PFSK-1 (cell line): ENCODE data around the gene SAE1.

Source experiments
- FOXP2 ChIP-seq: optimal IDR thresholded peaks from 2 replicates; pipeline ENCODE3; 2011; ENCODE audit warnings: borderline replicate concordance, control low read depth, inconsistent platforms; ENCODE audit not compliant: insufficient read depth; ENCODE audit errors: extremely low read length, extremely low read depth
- POLR2AphosphoS5 ChIP-seq: IDR thresholded peaks from 2 replicates; pipeline ENCODE4 v1.6.1; 2012; ENCODE audit warnings: low read depth, mild to moderate bottlenecking, control low read depth, low read length, moderate library complexity
- SIN3A ChIP-seq: IDR thresholded peaks from 2 replicates; pipeline ENCODE4 v1.6.1; 2012; ENCODE audit warnings: mild to moderate bottlenecking, low read length, moderate library complexity, borderline replicate concordance; ENCODE audit not compliant: insufficient read depth
- TAF1 ChIP-seq: IDR thresholded peaks from 2 replicates; pipeline ENCODE4 v1.6.1; 2012; ENCODE audit warnings: low read length, control low read depth, borderline replicate concordance; ENCODE audit not compliant: insufficient read depth
- TF ChIP-seq, protein P1 (sequence below), 2 experiments: IDR thresholded peaks; 2 replicates each; pipeline versions ENCODE4 v1.6.1 to v1.8.0; 2011 to 2012; ENCODE audit warnings: low read depth in 2 of 2, low read length in 2 of 2, control low read depth in 1 of 2, inconsistent platforms in 1 of 2, mild to moderate bottlenecking in 1 of 2, moderate library complexity in 1 of 2; ENCODE audit not compliant: insufficient read depth in 1 of 2

Gene SAE1

DNA sequence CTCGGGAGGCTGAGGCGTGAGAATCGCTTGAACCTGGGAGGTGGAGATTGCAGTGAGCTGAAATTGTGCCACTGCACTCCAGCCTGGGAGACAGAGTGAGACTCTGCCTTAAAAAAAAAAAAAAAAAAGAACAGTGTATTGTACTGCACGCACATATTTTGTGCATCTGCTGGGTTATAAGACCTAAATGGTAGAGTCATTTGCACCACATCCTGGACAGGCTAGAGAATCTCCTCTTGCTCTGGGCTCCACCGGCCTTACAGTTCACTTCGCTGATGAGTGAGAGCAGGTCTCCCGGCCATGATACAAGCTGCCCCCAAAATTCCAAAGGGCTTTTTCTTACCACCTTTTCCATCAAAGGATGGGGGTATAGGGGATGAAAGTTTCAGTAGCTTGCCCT, 7.2 kb upstream of the SAE1 start:
- TF ChIP-seq, protein P1, sequence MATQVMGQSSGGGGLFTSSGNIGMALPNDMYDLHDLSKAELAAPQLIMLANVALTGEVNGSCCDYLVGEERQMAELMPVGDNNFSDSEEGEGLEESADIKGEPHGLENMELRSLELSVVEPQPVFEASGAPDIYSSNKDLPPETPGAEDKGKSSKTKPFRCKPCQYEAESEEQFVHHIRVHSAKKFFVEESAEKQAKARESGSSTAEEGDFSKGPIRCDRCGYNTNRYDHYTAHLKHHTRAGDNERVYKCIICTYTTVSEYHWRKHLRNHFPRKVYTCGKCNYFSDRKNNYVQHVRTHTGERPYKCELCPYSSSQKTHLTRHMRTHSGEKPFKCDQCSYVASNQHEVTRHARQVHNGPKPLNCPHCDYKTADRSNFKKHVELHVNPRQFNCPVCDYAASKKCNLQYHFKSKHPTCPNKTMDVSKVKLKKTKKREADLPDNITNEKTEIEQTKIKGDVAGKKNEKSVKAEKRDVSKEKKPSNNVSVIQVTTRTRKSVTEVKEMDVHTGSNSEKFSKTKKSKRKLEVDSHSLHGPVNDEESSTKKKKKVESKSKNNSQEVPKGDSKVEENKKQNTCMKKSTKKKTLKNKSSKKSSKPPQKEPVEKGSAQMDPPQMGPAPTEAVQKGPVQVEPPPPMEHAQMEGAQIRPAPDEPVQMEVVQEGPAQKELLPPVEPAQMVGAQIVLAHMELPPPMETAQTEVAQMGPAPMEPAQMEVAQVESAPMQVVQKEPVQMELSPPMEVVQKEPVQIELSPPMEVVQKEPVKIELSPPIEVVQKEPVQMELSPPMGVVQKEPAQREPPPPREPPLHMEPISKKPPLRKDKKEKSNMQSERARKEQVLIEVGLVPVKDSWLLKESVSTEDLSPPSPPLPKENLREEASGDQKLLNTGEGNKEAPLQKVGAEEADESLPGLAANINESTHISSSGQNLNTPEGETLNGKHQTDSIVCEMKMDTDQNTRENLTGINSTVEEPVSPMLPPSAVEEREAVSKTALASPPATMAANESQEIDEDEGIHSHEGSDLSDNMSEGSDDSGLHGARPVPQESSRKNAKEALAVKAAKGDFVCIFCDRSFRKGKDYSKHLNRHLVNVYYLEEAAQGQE (IDR thresholded peaks at IDR 0.05; ENCODE audit: insufficient read depth in 1 of 2, low read depth in 2 of 2, low read length in 2 of 2) = no peak
- TF ChIP-seq SIN3A = no peak
- no peak for TF ChIP-seq POLR2AphosphoS5
- no peak for TF ChIP-seq FOXP2
- TF ChIP-seq TAF1 = no peak

DNA sequence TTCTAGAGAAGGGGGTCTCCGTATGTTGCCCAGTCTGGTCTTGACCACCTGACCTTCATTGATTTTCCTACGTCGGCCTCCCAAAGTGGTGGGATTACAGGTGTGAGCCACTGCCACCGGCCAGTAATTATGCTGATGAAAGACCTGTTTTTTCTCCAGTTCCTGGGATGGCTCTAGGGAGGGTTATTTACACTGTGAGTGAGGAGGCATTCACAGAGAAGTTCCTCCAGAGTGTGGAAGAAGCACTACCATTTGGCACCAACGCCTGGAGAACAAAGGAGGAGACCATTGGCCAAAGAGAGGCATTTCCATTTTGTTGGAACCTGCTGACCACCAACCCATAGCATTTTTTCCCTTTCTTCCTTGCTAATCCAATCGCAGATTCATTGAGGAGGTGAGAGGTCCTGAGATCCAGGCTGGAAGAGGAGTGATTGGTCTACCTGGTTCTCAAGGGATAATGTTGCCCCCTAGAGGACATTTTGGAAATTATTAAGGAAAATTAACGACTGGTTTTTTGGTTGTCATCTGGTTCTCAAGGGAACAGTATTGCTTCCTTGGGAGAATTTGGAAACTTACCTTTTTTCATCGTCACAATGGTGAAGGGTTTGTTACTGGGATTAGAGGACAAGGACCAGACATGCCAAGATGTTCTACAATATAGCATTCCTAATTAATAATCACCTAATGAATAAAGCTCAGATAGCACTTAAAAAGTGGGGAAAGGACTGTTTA, 5.5 kb upstream of the SAE1 start:
- TF ChIP-seq FOXP2 = no peak
- TF ChIP-seq TAF1 = no peak
- TF ChIP-seq POLR2AphosphoS5 = no peak
- no peak for TF ChIP-seq SIN3A

DNA sequence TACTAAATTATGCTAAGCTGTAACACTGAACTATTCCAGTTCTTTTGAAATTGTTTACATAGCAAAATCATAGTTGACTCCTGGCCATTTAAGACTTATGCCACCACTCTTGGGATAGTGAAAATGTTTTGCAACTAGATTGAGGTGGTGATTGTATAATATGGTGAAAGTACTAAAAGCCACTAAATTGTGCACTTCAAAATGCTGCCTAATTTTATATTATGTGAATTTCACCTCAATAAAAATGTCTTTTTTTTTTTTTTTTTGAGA, 5.0 kb upstream of the SAE1 start:
- no peak for TF ChIP-seq FOXP2
- no peak for TF ChIP-seq TAF1
- no peak for TF ChIP-seq SIN3A

DNA sequence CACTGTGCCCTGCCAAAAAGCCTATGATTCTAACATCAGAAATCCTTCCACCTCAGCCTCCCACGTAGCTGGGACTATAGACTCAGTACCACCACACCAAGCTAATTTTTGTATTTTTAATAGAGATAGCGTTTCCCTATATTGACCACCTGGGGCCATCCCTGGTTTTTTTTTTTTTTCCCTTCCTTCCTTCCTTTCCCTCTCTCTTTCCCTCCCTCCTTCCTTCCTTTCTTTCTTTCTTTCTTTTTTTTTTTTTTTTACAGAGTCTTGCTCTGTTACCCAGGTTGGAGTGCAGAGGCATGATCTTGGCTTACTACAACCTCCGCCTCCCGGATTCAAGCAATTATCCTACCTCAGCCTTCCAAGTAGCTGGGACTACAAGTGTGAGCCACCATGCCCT, 1.1 kb upstream of the SAE1 start:
- no peak for TF ChIP-seq FOXP2
- no peak for TF ChIP-seq TAF1
- no peak for TF ChIP-seq POLR2AphosphoS5
- TF ChIP-seq, protein P1 (IDR thresholded peaks at IDR 0.05; ENCODE audit: insufficient read depth in 1 of 2, low read depth in 2 of 2, low read length in 2 of 2) = no peak
- no peak for TF ChIP-seq SIN3A

DNA sequence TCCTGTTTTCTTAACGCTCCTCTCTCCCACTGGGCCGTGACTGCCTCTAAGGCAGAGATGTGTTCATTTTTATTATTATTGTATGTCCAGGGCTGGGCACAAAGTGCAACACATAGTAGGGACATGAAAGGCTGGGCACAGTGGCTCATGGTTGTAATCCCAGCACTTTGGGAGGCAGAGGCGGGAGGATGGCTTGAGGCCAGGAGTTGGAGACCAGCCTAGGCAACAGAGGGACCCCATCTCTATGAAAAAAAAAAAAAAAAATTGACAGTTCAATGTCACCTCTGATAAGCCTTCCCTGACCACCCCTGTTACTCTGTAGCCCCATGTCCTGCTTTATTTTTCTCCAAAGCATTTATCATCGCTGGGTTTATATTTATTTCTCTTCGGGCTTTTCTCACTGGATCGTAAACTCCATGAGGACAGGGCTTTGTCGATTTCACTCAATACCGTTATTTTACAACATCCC, 481 bp upstream of the SAE1 start:
- no peak for TF ChIP-seq POLR2AphosphoS5
- no peak for TF ChIP-seq SIN3A
- TF ChIP-seq, protein P1 (IDR thresholded peaks at IDR 0.05; ENCODE audit: insufficient read depth in 1 of 2, low read depth in 2 of 2, low read length in 2 of 2) = no peak
- TF ChIP-seq FOXP2 = no peak
- TF ChIP-seq TAF1 = no peak

DNA sequence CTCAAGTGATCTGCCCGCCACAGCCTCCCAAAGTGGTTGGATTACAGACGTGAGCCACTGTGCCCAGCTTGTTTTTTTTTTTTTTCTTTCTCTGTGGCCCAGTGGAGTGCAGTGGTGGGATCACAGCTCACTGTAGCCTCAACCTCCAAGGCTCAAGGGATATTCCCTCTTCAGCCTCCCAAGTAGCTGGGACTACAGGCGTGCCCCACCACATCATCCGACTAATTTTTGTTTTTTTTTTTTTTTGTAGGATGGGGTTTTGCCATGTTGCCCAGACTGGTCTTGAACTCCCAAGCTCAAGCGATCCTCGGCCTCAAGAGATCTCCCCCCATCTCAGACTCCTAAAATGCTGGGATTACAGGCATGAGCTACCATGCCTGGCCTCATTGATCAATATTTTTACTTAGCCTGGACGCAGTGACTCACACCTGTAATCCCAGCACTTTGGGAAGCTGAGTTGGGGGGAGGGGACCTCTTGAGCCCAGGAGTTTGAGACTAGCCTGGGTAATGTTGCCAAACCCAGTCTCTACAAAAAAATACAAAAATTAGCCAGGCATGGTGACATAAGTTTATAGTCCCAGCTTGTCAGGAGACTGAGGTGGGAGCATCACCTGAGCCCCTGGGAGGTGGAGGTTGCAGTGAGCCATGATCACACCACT, 1.7 kb downstream of the SAE1 start:
- TF ChIP-seq FOXP2 (no peak), SIN3A (no peak), POLR2AphosphoS5 (no peak), TAF1 (no peak)
- TF ChIP-seq, protein P1 (IDR thresholded peaks at IDR 0.05; ENCODE audit: insufficient read depth in 1 of 2, low read depth in 2 of 2, low read length in 2 of 2) = no peak
